CD4-positive, alpha-beta memory T cell (primary cell): Measurements from ENCODE around the gene FOXO3. TPM values are rescaled to one million over a fixed set of nuclear protein-coding genes. Genes with fewer than 3 reads are reported as not detected.

Experiments used
- CTCF ChIA-PET: fragments of 350-600 bp; sonication (Branson Sonifier 250); formaldehyde crosslinking; loops from one replicate; lab custom pipeline; 2021; ENCODE audit warnings: inconsistent platforms; ENCODE audit not compliant: partially characterized antibody; lab: Charles Lee
- POLR2A ChIA-PET: fragments of 350-600 bp; sonication (Branson Sonifier 250); formaldehyde crosslinking; loops from one replicate; lab custom pipeline; 2021; ENCODE audit not compliant: partially characterized antibody; lab: Charles Lee
- DNase-seq, 5 donors: peaks; one replicate each; pipeline versions ENCODE4 v3.0.0 to v3.0.0-alpha.2; 2020 to 2022; ENCODE audit warnings: mixed read lengths in 1 of 5
- H3K27ac ChIP-seq: one replicate; pipeline ENCODE4 v1.7.0; 2013; ENCODE audit warnings: low read depth, low read length
- H3K27me3 ChIP-seq: 2 replicates; pipeline ENCODE4 v1.7.0; 2013; ENCODE audit warnings: mild to moderate bottlenecking, low read length, moderate library complexity; ENCODE audit not compliant: insufficient read depth
- H3K36me3 ChIP-seq: 2 replicates; pipeline ENCODE4 v1.7.0; 2013; ENCODE audit warnings: mild to moderate bottlenecking, low read length, moderate library complexity; ENCODE audit not compliant: insufficient read depth
- H3K4me1 ChIP-seq: 2 replicates; pipeline ENCODE4 v1.7.0; 2013; ENCODE audit warnings: mild to moderate bottlenecking, low read length, moderate library complexity; ENCODE audit not compliant: insufficient read depth
- H3K4me3 ChIP-seq, 2 donors: one replicate each; pipeline ENCODE4 v1.7.0; 2013; ENCODE audit warnings: low read length in 2 of 2, mild to moderate bottlenecking in 1 of 2
- H3K9me3 ChIP-seq, 2 donors: one replicate each; pipeline ENCODE4 v1.7.0; 2013; ENCODE audit warnings: low read length in 2 of 2, control low read depth in 1 of 2; ENCODE audit not compliant: control insufficient read depth in 1 of 2
- H3K27ac Mint-ChIP-seq, 7 donors: one replicate each; pipeline ENCODE4 v1.8.0; 2020 to 2021; ENCODE audit warnings: mixed read lengths in 7 of 7, mild to moderate bottlenecking in 6 of 7, inconsistent platforms in 3 of 7, moderate library complexity in 3 of 7
- H3K27me3 Mint-ChIP-seq, 2 donors: one replicate each; pipeline ENCODE4 v1.8.0; 2020 to 2021; ENCODE audit warnings: mixed read lengths in 2 of 2
- H3K36me3 Mint-ChIP-seq, 2 donors: one replicate each; pipeline ENCODE4 v1.8.0; 2020 to 2021; ENCODE audit warnings: mixed read lengths in 2 of 2, inconsistent platforms in 1 of 2, mild to moderate bottlenecking in 1 of 2
- H3K4me1 Mint-ChIP-seq, 4 donors: one replicate each; pipeline ENCODE4 v1.8.0; 2020 to 2021; ENCODE audit warnings: mixed read lengths in 4 of 4, mild to moderate bottlenecking in 1 of 4
- H3K4me3 Mint-ChIP-seq, 8 donors: one replicate each; pipeline ENCODE4 v1.8.0; 2020 to 2021; ENCODE audit warnings: mixed read lengths in 8 of 8, mild to moderate bottlenecking in 7 of 8, moderate library complexity in 6 of 8, inconsistent platforms in 3 of 8
- H3K9me3 Mint-ChIP-seq, 8 donors: one replicate each; pipeline ENCODE4 v1.8.0; 2020 to 2021; ENCODE audit warnings: mixed read lengths in 8 of 8, mild to moderate bottlenecking in 5 of 8, inconsistent platforms in 3 of 8, moderate library complexity in 1 of 8
- intact Hi-C: fragments of 100-400 bp; cut with micrococcal nuclease; formaldehyde crosslinking; loops from one replicate; pipeline ENCODE4 v1.15.1; 2023
- polyA plus RNA-seq, 2 donors: library from polyadenylated mRNA; unstranded; fragments of 300-500 nt; fragmentation: Illumina TruSeq; gene quantifications; one replicate each; pipeline ENCODE4 v1.2.3, GENCODE V29; 2021
- total RNA-seq, 2 experiments: library from RNA; stranded (reverse); gene quantifications; one replicate each; pipeline ENCODE4 v1.2.3, GENCODE V29; 2021

FOXO3 gene
- total and polyA plus RNA-seq, 4 experiments from 2014 or later: 18.3 to 27.0 (median 25.0) TPM

DNA sequence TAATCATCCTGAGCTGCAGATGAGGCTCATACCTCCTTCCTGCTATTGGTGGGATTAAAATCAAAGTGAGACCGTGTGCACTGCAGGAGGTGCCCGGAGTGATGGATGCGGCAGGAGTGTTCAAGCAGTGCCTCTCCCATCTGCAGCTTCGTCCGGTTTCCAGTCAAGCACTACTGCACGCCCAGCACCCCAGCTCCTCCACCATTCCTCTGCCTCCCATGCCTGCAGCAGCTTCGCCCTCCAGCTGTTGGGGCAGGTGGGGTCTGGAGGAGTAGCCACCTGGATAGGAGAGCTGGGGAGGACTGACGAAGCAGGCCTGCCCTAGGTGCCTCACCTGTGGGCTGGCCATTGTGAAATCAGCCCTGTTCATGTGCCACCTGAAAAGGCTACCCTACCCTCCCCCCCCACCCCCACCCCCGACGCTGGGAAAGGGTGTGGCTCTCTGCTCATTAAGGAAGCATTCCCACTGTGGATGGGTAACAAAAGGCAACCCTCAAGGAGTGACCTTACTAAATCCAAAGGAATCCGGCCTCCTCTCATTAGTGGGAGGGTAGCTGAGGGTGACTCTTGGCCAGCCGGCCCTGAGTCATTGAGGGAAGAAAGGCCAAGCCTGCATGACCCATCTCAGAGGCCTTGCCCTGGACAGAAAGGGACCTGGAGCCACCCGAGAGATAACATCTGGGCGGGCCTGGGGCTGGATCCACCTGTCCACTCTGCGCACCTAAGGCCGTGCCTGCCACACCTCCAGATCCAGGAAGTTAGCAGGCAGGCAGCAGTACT is 171.6 kb downstream of the FOXO3 start:
- H3K27me3 ChIP-seq: no peaks in the 10 kb centered on the region
- H3K36me3 ChIP-seq: no peaks in the 10 kb centered on the region
- Mint-ChIP-seq H3K27ac (no peak overlapping the region), H3K9me3 (no peaks in the 10 kb centered on the region), H3K36me3 (no peaks in the 10 kb centered on the region), H3K4me1 (no peaks in the 10 kb centered on the region), H3K4me3 (no peak overlapping the region), H3K27me3 (peaks cover 0 to 1% of the 10 kb centered on the region in 2 donors)
- DNase-seq: no peak
- CTCF ChIA-PET: no interaction called here
- POLR2A ChIA-PET: no interaction called here
- H3K4me3 ChIP-seq: no peak overlapping the region
- intact Hi-C loops: no loop called here
- no peaks in the 10 kb centered on the region for H3K9me3 ChIP-seq
- H3K4me1 ChIP-seq: no peaks in the 10 kb centered on the region
- H3K27ac ChIP-seq: no peak overlapping the region

- no peak for DNase-seq
- H3K36me3 ChIP-seq: no peaks in the 10 kb centered on the region
- no peak overlapping the region for H3K4me3 ChIP-seq
- Mint-ChIP-seq H3K9me3 (no peaks in the 10 kb centered on the region), H3K27me3 (peaks cover 0 to 1% of the 10 kb centered on the region in 2 donors), H3K4me3 (no peak overlapping the region), H3K27ac (no peak overlapping the region), H3K36me3 (no peaks in the 10 kb centered on the region), H3K4me1 (no peaks in the 10 kb centered on the region)
- H3K9me3 ChIP-seq: no peaks in the 10 kb centered on the region
- intact Hi-C loops: no loop called here
- ChIA-PET CTCF (no interaction called here), POLR2A (no interaction called here)
- no peak overlapping the region for H3K27ac ChIP-seq
- H3K27me3 ChIP-seq: no peaks in the 10 kb centered on the region
- H3K4me1 ChIP-seq: no peaks in the 10 kb centered on the region
These were observed 172.3 kb downstream of the FOXO3 start for GRCh38 chr6:108733051-108733450.

- Histone ChIP-seq H3K4me3 (no peak overlapping the region), H3K9me3 (no peaks in the 10 kb centered on the region), H3K27me3 (no peaks in the 10 kb centered on the region), H3K4me1 (no peaks in the 10 kb centered on the region), H3K36me3 (no peaks in the 10 kb centered on the region), H3K27ac (no peak overlapping the region)
- ChIA-PET CTCF (no interaction called here), POLR2A (no interaction called here)
- Mint-ChIP-seq H3K9me3 (no peaks in the 10 kb centered on the region), H3K4me3 (no peak overlapping the region), H3K27ac (no peak overlapping the region), H3K27me3 (peaks cover 0 to 1% of the 10 kb centered on the region in 2 donors), H3K36me3 (no peaks in the 10 kb centered on the region), H3K4me1 (no peaks in the 10 kb centered on the region)
- intact Hi-C loops: no loop called here
- no peak for DNase-seq
These were observed 173.1 kb downstream of the FOXO3 start for GRCh38 chr6:108733706-108734265.
